Hepatocyte (in vitro differentiated cells): ENCODE results near the gene SPATA45.

Experiments used
- CTCF ChIP-seq: fragments of 200-600 bp; sonication (generic); IDR thresholded peaks from 2 replicates; pipeline ENCODE4 v1.5.1; 2016; ENCODE audit warnings: antibody characterized with exemption, mild to moderate bottlenecking; ENCODE audit not compliant: poor library complexity
- EZH2phosphoT487 ChIP-seq: fragments of 200-600 bp; sonication (generic); IDR thresholded peaks from one replicate; pipeline ENCODE4 v1.6.1; 2018; ENCODE audit warnings: antibody characterized with exemption, mild to moderate bottlenecking, low read depth, moderate library complexity; ENCODE audit not compliant: unreplicated experiment, severe bottlenecking

GRCh38 chr1:212884592-212884991 lies 37.1 kb upstream of the SPATA45 start:
- no peak for TF ChIP-seq EZH2phosphoT487
- no peak for TF ChIP-seq CTCF
